Measurements from ENCODE around the gene KCNJ11. TPM values are rescaled to one million over a fixed set of nuclear protein-coding genes. Genes with fewer than 3 reads are reported as not detected.

Gene KCNJ11
- not detected in 2 replicates for total RNA-seq

GRCh38 chr11:17388609-17389210, at the start of gene KCNJ11:
Gene KCNJ11, minus strand, starts transcription at chr11:17388659. Its CDS starts 568 bp downstream, at chr11:17388091.

GRCh38 chr11:17351510-17352176, 36.8 kb downstream of the KCNJ11 start, which contains the start of gene NCR3LG1:
Gene NCR3LG1, plus strand, starts transcription at chr11:17351800. Its CDS starts 170 bp downstream, at chr11:17351970.

Other genes starting within 250 kb of the KCNJ11 start
- 29.0 and 35.2 TPM in 2 replicates for gene PIK3C2A, start 180.7 kb downstream of the KCNJ11 start, total RNA-seq
- gene NUCB2, start 111.9 kb downstream of the KCNJ11 start, total RNA-seq, result 73.3 and 82.8 TPM in 2 replicates
- gene NCR3LG1, start 36.9 kb downstream of the KCNJ11 start, total RNA-seq, result 3.5 TPM in 2 replicates
- gene ABCC8, start 88.2 kb upstream of the KCNJ11 start, total RNA-seq, result not detected in 2 replicates
- not detected in 2 replicates for gene USH1C, start 155.8 kb upstream of the KCNJ11 start, total RNA-seq
- gene OTOG, start 158.6 kb upstream of the KCNJ11 start, total RNA-seq, result not detected in 2 replicates

All from cardiac ventricle fibroblast (primary cell).